CD4-positive, alpha-beta memory T cell (primary cell): ENCODE data around the gene BMPER. TPM values are rescaled to one million over a fixed set of nuclear protein-coding genes. Genes with fewer than 3 reads are reported as not detected.
A peak's percentile ranks its signal among the peaks of the same experiment; 100 is the strongest.

Experiments used
- CTCF ChIA-PET: fragments of 350-600 bp; sonication (Branson Sonifier 250); formaldehyde crosslinking; loops from one replicate; lab custom pipeline; 2021; ENCODE audit warnings: inconsistent platforms; ENCODE audit not compliant: partially characterized antibody; lab: Charles Lee
- POLR2A ChIA-PET: fragments of 350-600 bp; sonication (Branson Sonifier 250); formaldehyde crosslinking; loops from one replicate; lab custom pipeline; 2021; ENCODE audit not compliant: partially characterized antibody; lab: Charles Lee
- DNase-seq, 5 donors: peaks; one replicate each; pipeline versions ENCODE4 v3.0.0 to v3.0.0-alpha.2; 2020 to 2022; ENCODE audit warnings: mixed read lengths in 1 of 5
- H3K27ac ChIP-seq: one replicate; pipeline ENCODE4 v1.7.0; 2013; ENCODE audit warnings: low read depth, low read length
- H3K27me3 ChIP-seq: 2 replicates; pipeline ENCODE4 v1.7.0; 2013; ENCODE audit warnings: mild to moderate bottlenecking, low read length, moderate library complexity; ENCODE audit not compliant: insufficient read depth
- H3K36me3 ChIP-seq: 2 replicates; pipeline ENCODE4 v1.7.0; 2013; ENCODE audit warnings: mild to moderate bottlenecking, low read length, moderate library complexity; ENCODE audit not compliant: insufficient read depth
- H3K4me1 ChIP-seq: 2 replicates; pipeline ENCODE4 v1.7.0; 2013; ENCODE audit warnings: mild to moderate bottlenecking, low read length, moderate library complexity; ENCODE audit not compliant: insufficient read depth
- H3K4me3 ChIP-seq, 2 donors: one replicate each; pipeline ENCODE4 v1.7.0; 2013; ENCODE audit warnings: low read length in 2 of 2, mild to moderate bottlenecking in 1 of 2
- H3K9me3 ChIP-seq, 2 donors: one replicate each; pipeline ENCODE4 v1.7.0; 2013; ENCODE audit warnings: low read length in 2 of 2, control low read depth in 1 of 2; ENCODE audit not compliant: control insufficient read depth in 1 of 2
- H3K27ac Mint-ChIP-seq, 7 donors: one replicate each; pipeline ENCODE4 v1.8.0; 2020 to 2021; ENCODE audit warnings: mixed read lengths in 7 of 7, mild to moderate bottlenecking in 6 of 7, inconsistent platforms in 3 of 7, moderate library complexity in 3 of 7
- H3K27me3 Mint-ChIP-seq, 2 donors: one replicate each; pipeline ENCODE4 v1.8.0; 2020 to 2021; ENCODE audit warnings: mixed read lengths in 2 of 2
- H3K36me3 Mint-ChIP-seq, 2 donors: one replicate each; pipeline ENCODE4 v1.8.0; 2020 to 2021; ENCODE audit warnings: mixed read lengths in 2 of 2, inconsistent platforms in 1 of 2, mild to moderate bottlenecking in 1 of 2
- H3K4me1 Mint-ChIP-seq, 4 donors: one replicate each; pipeline ENCODE4 v1.8.0; 2020 to 2021; ENCODE audit warnings: mixed read lengths in 4 of 4, mild to moderate bottlenecking in 1 of 4
- H3K4me3 Mint-ChIP-seq, 8 donors: one replicate each; pipeline ENCODE4 v1.8.0; 2020 to 2021; ENCODE audit warnings: mixed read lengths in 8 of 8, mild to moderate bottlenecking in 7 of 8, moderate library complexity in 6 of 8, inconsistent platforms in 3 of 8
- H3K9me3 Mint-ChIP-seq, 8 donors: one replicate each; pipeline ENCODE4 v1.8.0; 2020 to 2021; ENCODE audit warnings: mixed read lengths in 8 of 8, mild to moderate bottlenecking in 5 of 8, inconsistent platforms in 3 of 8, moderate library complexity in 1 of 8
- intact Hi-C: fragments of 100-400 bp; cut with micrococcal nuclease; formaldehyde crosslinking; loops from one replicate; pipeline ENCODE4 v1.15.1; 2023
- polyA plus RNA-seq, 2 donors: library from polyadenylated mRNA; unstranded; fragments of 300-500 nt; fragmentation: Illumina TruSeq; gene quantifications; one replicate each; pipeline ENCODE4 v1.2.3, GENCODE V29; 2021
- total RNA-seq, 2 experiments: library from RNA; stranded (reverse); gene quantifications; one replicate each; pipeline ENCODE4 v1.2.3, GENCODE V29; 2021

BMPER gene
- total and polyA plus RNA-seq, 4 experiments from 2014 or later: 0.24 to 0.30 TPM; not detected in 2

DNA sequence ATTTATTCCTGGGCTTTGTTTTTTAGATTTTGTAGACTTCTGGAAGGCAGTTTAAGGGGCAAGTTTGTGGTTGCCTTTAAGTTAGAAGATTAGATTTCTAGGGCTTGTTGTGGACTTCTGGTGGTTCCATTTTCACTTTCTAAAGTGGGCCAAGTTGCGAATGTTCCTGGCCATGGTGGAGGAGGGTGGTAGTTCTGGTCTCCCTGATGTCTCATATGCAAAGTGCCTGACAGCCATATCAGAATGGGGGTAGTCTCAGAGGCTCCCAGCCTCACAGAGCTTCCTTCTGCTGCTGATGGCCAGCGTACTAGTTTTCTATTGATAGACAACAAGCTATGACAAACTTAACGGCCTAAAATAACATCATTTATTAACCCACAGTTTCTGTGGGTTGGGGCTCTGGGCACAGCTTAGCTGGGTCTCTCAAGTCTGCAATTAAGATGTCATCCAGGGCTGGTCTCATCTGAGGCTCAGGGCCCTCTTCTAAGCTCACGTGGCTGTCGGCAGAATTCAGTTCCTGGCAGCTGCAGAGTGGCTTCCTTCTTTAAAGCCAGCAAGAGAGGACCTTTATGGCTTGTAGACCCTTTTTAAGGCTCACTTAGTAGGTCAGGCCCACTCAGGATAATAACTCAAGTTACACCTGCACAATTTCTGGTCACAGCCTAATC is 44.8 kb downstream of the BMPER start:
- Histone ChIP-seq H3K9me3 (no peaks in the 10 kb centered on the region), H3K36me3 (no peaks in the 10 kb centered on the region), H3K4me3 (no peak overlapping the region), H3K27me3 (no peaks in the 10 kb centered on the region), H3K4me1 (no peaks in the 10 kb centered on the region), H3K27ac (no peak overlapping the region)
- ChIA-PET POLR2A (no interaction called here), CTCF (interaction anchor here (0.7 to 0.9 kb wide), 2 partner anchors 17 to 18 kb away, joined by 3 to 4 read pairs; no protein-coding TSS in a partner anchor)
- Mint-ChIP-seq H3K4me1 (no peaks in the 10 kb centered on the region), H3K9me3 (peaks cover 0 to 2% (median 0%) of the 10 kb centered on the region in 8 donors), H3K27ac (no peak overlapping the region), H3K27me3 (peaks cover 0 to 3% of the 10 kb centered on the region in 2 donors), H3K4me3 (no peak overlapping the region), H3K36me3 (no peaks in the 10 kb centered on the region)
- DNase-seq: no peak
- intact Hi-C loops: no loop called here

DNA sequence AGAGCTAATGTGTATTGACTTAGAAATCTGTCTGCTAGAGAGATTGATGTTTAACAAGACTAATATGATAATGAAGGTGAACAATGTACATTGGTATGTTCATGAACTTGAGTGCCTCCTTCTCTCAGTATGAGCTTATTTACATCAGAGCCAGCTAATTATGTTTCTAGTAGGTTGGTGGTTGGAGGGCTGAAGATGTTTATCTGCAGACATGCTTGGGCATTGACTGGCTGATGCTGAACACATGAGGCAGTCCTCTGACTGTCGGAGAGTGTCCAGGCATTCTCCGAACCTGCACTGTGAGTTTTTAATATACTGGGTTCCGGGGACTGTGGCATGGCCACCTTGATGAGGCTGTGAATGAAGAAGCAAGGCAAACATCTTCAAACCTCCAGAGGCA is 47.5 kb downstream of the BMPER start:
- DNase-seq: no peak
- H3K27me3 ChIP-seq: no peaks in the 10 kb centered on the region
- H3K36me3 Mint-ChIP-seq: no peaks in the 10 kb centered on the region
- H3K9me3 ChIP-seq: no peaks in the 10 kb centered on the region
- no peak overlapping the region for H3K4me3 Mint-ChIP-seq
- H3K4me1 Mint-ChIP-seq: no peaks in the 10 kb centered on the region
- no peaks in the 10 kb centered on the region for H3K4me1 ChIP-seq
- peaks cover 0 to 4% of the 10 kb centered on the region in 2 donors for H3K27me3 Mint-ChIP-seq
- ChIA-PET POLR2A (no interaction called here), CTCF (no interaction called here)
- H3K36me3 ChIP-seq: no peaks in the 10 kb centered on the region
- peak overlapping the region in 1 of 7 donors; percentile 19 for H3K27ac Mint-ChIP-seq
- H3K4me3 ChIP-seq: no peak overlapping the region
- no peak overlapping the region for H3K27ac ChIP-seq
- peaks cover 0 to 2% (median 0%) of the 10 kb centered on the region in 8 donors for H3K9me3 Mint-ChIP-seq
- intact Hi-C loops: no loop called here

DNA sequence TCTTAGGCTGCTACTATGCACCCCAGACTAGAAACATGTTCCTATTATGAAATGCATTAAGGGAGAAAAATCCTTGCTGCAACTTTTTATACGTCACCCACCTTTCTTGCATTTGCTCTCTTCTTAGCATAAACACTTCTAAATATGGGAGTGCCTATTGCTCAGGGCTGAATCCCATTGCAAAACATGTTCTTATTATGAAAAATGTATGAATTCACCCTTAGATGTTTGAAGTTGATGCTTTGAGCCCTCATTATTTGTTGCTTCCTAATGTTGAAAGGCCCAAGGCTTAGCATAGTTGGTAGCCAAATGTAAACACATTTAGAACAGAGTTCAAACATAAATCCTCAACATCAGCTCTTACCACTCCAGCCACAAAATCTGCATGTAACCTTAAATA is 52.8 kb downstream of the BMPER start:
- Mint-ChIP-seq H3K27ac (no peak overlapping the region), H3K9me3 (no peaks in the 10 kb centered on the region), H3K36me3 (no peaks in the 10 kb centered on the region), H3K4me3 (no peak overlapping the region), H3K4me1 (no peaks in the 10 kb centered on the region), H3K27me3 (peaks cover 0 to 6% of the 10 kb centered on the region in 2 donors)
- H3K4me3 ChIP-seq: no peak overlapping the region
- CTCF ChIA-PET: no interaction called here
- H3K4me1 ChIP-seq: no peaks in the 10 kb centered on the region
- no peaks in the 10 kb centered on the region for H3K27me3 ChIP-seq
- no peaks in the 10 kb centered on the region for H3K36me3 ChIP-seq
- POLR2A ChIA-PET: no interaction called here
- intact Hi-C loops: no loop called here
- H3K27ac ChIP-seq: no peak overlapping the region
- no peaks in the 10 kb centered on the region for H3K9me3 ChIP-seq
- no peak for DNase-seq

DNA sequence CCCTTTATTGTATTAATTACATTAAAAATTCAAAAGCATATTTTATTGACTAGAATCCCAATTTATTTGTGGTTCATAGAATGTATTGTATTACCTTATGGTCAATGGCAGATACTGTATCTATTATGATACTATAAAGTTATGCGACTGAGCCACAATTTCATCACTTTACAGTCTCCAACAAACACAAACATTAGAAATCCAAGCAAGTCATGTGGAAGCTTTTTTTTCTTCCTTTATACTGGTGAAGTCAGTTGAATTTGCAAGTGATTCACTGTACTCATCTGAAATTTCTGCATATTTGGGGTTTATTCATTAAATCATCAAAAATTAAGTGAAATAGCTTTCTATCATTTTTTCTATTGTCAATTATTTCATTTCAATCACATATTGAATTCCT is 54.3 kb downstream of the BMPER start:
- H3K4me3 Mint-ChIP-seq: no peak overlapping the region
- H3K27ac Mint-ChIP-seq: no peak overlapping the region
- no peaks in the 10 kb centered on the region for H3K36me3 Mint-ChIP-seq
- DNase-seq: no peak
- POLR2A ChIA-PET: no interaction called here
- H3K4me3 ChIP-seq: no peak overlapping the region
- intact Hi-C loops: no loop called here
- CTCF ChIA-PET: no interaction called here
- H3K9me3 ChIP-seq: no peaks in the 10 kb centered on the region
- no peaks in the 10 kb centered on the region for H3K36me3 ChIP-seq
- H3K27me3 ChIP-seq: no peaks in the 10 kb centered on the region
- no peaks in the 10 kb centered on the region for H3K9me3 Mint-ChIP-seq
- H3K4me1 ChIP-seq: no peaks in the 10 kb centered on the region
- no peak overlapping the region for H3K27ac ChIP-seq
- H3K4me1 Mint-ChIP-seq: no peaks in the 10 kb centered on the region
- peaks cover 0 to 6% of the 10 kb centered on the region in 2 donors for H3K27me3 Mint-ChIP-seq

DNA sequence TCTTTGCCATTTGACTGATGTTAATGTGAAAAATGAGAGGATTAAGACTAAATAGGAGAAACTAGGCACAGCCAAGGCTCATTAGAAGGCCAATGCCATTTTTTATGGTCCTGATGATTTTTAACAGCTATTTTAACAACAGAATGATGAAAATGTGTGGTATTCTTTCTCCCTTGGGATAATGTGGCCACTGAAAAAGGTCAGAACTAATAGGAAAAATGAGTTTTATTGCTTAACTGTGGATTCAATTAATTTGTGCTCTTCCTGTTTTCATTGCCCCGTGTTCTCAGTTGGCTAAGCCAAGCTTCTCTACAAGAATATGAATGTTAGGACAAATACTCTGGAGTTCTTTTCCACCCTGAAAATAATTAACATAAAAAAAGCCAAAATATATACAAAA is 56.6 kb downstream of the BMPER start:
- Histone ChIP-seq H3K27ac (no peak overlapping the region), H3K9me3 (no peaks in the 10 kb centered on the region), H3K27me3 (no peaks in the 10 kb centered on the region), H3K36me3 (no peaks in the 10 kb centered on the region), H3K4me3 (no peak overlapping the region), H3K4me1 (no peaks in the 10 kb centered on the region)
- intact Hi-C loops: no loop called here
- ChIA-PET CTCF (no interaction called here), POLR2A (no interaction called here)
- no peaks in the 10 kb centered on the region for H3K4me1 Mint-ChIP-seq
- peaks cover 0 to 1% of the 10 kb centered on the region in 2 donors for H3K27me3 Mint-ChIP-seq
- no peak overlapping the region for H3K27ac Mint-ChIP-seq
- H3K4me3 Mint-ChIP-seq: no peak overlapping the region
- no peaks in the 10 kb centered on the region for H3K9me3 Mint-ChIP-seq
- H3K36me3 Mint-ChIP-seq: no peaks in the 10 kb centered on the region
- no peak for DNase-seq

DNA sequence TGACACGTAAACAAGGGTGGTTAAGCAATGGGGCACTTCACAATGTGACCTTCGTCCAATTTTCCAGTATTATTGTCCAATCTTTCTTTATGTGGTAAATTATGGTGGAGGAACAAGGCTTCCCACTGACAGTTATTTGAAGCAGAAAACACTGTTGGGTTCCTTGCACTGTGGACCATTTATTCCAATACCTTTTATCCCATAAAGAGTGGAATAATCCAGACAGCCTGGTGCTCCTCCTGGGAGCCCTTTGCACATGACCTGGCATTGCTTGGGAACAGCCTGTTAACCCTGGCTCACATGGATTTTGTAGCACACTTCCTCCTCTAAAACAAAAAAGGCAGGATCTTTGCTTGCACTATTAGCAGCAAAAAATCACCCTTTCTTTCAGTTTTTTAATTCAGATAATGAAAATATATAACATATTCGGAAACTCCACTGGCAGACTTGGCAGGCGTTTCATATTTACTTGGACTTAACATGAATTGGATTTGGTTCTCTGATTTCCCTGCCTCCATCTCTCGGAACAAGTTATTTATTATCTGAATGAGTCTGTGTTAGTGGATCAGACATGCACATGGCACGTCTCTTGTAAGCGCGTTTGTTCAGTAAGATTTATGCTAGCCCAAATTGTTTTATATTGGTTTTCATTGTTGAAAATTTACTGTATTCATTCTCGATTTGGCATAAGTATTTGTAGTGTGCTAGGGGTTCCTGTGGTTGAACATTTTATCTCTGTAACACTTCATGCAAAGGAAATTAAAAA is 59.3 kb downstream of the BMPER start:
- DNase-seq: no peak
- no peaks in the 10 kb centered on the region for H3K9me3 Mint-ChIP-seq
- no peaks in the 10 kb centered on the region for H3K27me3 Mint-ChIP-seq
- H3K27ac Mint-ChIP-seq: no peak overlapping the region
- ChIA-PET POLR2A (no interaction called here), CTCF (no interaction called here)
- intact Hi-C loops: no loop called here
- no peaks in the 10 kb centered on the region for H3K4me1 Mint-ChIP-seq
- H3K36me3 Mint-ChIP-seq: no peaks in the 10 kb centered on the region
- no peaks in the 10 kb centered on the region for H3K9me3 ChIP-seq
- H3K27me3 ChIP-seq: no peaks in the 10 kb centered on the region
- no peak overlapping the region for H3K27ac ChIP-seq
- H3K4me1 ChIP-seq: no peaks in the 10 kb centered on the region
- H3K4me3 ChIP-seq: no peak overlapping the region
- H3K36me3 ChIP-seq: no peaks in the 10 kb centered on the region
- H3K4me3 Mint-ChIP-seq: no peak overlapping the region

DNA sequence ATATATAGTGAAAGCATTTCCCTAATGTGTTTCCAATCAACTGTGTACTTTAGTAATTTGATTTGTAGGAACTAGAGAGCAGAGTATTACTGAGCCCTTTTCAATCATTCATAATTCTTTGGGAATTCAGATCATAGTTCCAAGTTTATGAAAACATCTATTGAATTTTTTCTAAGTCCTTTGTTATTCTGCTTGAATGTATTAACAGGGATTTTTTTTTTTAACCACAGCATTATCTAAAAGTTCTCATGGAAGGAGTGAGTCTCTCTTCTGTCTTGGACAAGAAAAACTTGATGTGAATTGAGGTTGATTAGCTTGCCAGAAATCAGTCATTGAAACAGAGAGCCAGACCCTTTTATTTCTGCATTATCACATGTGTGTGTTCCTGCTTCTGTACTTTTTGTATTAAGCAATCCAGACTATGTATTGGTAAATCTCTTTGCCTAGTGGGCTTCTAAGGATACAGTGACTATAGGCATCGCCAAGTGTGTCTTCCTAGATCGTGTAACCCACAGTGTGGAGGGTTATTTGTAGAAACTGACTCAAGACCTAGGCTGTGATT is 59.9 kb downstream of the BMPER start:
- no peaks in the 10 kb centered on the region for H3K27me3 Mint-ChIP-seq
- Histone ChIP-seq H3K27me3 (no peaks in the 10 kb centered on the region), H3K27ac (no peak overlapping the region), H3K36me3 (no peaks in the 10 kb centered on the region), H3K4me3 (no peak overlapping the region), H3K4me1 (no peaks in the 10 kb centered on the region), H3K9me3 (no peaks in the 10 kb centered on the region)
- no peak overlapping the region for H3K4me3 Mint-ChIP-seq
- no peaks in the 10 kb centered on the region for H3K9me3 Mint-ChIP-seq
- intact Hi-C loops: no loop called here
- no peak for DNase-seq
- POLR2A ChIA-PET: no interaction called here
- no peak overlapping the region for H3K27ac Mint-ChIP-seq
- no peaks in the 10 kb centered on the region for H3K4me1 Mint-ChIP-seq
- CTCF ChIA-PET: no interaction called here
- H3K36me3 Mint-ChIP-seq: no peaks in the 10 kb centered on the region
